ENCODE measurements around the gene C20orf204.

C20orf204 gene

DNA sequence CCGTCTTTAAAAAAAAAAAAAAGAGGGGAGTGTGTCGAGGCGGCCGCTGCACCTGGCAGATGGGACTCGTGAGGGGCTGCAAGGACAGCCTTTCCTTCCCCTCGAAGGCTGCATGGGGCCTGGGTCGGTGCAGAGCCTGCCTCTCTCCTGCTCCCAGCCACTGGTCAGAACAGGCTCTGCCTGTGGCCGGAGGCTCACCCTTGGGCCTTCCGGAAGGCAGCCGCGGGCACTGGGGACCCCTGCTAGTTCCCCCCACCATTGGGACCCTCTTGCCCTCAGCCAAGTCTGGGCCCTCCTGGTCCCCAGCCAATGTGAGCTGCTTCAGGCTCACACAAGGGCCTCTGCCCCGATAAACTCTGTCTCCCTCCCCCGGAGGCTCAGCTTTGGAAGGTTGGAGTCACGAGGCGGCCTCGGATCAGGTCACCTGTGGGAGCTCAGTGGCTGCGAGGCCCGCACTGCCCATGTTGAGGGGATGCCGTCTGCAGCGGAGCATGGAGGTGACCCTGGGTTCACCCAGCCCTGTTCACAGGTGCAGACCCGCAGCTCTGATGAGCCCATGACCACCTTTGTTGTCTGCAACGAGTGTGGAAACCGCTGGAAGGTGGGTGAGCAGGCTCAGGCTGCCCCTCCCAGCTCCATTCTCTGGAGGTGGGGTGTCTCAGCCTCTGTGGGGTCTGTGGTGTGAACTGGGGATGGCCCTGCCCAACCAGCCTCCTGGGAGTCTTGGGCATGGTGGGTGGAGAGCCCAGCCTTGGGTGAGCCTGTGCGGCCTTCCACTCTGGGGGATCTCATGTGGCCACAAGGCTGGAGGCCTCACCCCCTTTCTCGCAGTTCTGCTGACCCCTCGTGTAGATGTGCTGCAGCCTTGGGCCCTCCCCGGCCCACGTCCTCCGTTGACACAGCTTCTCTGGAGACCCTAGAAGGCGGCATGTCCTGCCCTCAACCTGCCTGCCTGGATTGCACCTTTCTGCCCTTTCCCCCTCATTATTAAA is 35.7 kb downstream of the C20orf204 start:
- DNase-seq (ENCODE audit: low read depth) = no peak

DNA sequence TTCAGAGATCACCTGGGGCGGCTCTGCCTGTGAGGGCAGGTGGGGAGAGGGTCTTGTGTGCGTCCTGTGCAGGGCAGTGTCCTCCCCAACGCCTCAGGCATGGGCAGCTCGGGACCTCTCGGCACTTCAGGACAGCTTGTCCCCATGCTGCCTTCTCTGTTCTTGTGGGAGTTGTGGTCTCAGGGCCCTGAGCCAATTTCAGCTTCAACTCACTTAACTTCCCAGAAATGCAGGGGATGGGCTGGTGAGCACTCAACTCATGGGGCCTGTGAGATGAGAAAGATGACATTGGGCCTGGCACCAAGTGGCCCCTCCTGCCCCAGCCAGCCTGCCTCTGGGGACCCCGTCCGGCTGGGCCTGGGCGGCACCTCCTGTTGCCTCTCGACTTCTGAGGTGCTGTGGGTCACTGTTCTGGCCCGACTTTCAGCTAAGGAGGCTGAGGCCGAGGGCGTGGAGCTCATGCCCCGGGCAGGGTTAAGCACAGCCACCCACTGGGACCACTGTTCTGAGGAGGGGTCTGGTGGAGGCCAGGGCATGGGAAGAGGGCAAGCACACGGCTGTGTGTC is 36.6 kb downstream of the C20orf204 start:
- DNase-seq (ENCODE audit: low read depth) = no peak

- DNase-seq (ENCODE audit: low read depth) = no peak
Measured at GRCh38 chr20:64073476-64074183, 37.6 kb downstream of the C20orf204 start.

GRCh38 chr20:64074184-64074789 is 38.3 kb downstream of the C20orf204 start:
- no peak for DNase-seq (ENCODE audit: low read depth)

DNA sequence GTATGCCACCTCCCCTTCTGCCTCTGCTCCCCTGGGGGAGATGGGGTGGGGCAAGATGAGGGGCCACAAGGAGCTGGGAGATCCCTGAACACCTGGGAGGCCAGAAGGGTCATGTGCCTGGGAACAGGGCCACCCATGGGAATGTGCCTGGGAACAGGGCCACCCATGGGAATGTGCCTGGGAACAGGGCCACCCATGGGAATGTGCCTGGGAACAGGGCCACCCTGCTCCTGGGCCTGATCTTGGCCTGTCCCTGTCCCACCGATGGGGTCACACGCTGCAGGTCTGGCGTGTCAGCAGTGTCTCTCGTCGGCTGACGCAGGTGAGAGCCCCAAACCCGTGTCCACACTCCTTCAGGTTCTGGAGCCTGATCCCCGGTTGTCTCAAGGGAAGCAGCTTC is 39.0 kb downstream of the C20orf204 start:
- no peak for DNase-seq (ENCODE audit: low read depth)

GRCh38 chr20:64075556-64075955 is 39.6 kb downstream of the C20orf204 start:
- DNase-seq (ENCODE audit: low read depth) = no peak

DNA sequence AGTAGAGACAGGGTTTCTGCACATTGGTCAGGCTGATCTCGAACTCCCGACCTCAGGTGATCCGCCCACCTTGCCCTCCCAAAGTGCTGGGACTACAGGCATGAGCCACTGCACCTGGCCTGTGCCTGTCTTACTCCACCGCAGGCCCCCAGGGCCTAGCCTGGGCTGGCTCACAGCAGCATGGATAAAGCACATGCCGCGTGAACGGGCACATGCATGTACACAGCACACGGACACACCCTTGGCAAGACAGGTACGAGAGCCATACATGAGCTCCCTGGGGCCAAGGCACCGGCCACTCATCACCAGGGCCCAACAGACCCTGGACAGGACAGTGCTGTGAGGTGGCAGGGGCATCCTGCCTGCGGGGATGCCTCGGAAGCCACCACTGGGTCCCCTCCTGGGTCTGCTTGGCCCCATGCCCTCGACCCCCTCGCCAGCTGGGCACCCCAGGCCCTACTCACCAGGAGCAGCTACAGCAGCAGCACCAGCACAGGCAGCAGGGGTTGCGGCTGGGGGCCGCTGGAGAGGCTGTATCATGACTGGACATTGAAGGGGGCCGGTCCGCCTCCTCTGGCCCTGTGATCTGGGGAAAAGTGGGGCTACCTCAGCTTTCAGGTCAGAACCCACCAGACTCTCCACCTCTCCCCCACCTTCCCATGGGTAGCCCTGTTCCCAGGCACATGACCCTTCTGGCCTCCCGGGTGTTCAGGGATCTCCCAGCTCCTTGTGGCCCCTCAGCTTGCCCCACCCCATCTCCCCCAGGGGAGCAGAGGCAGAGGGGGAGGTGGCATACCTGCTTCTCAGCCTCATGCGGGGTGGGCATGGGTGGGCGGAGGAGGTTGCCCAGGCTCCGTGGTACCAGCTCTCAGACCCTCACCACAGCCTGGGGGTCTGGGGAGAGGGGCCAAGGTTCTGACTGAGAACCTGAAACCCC is 40.3 kb downstream of the C20orf204 start:
- no peak for DNase-seq (ENCODE audit: low read depth)

DNA sequence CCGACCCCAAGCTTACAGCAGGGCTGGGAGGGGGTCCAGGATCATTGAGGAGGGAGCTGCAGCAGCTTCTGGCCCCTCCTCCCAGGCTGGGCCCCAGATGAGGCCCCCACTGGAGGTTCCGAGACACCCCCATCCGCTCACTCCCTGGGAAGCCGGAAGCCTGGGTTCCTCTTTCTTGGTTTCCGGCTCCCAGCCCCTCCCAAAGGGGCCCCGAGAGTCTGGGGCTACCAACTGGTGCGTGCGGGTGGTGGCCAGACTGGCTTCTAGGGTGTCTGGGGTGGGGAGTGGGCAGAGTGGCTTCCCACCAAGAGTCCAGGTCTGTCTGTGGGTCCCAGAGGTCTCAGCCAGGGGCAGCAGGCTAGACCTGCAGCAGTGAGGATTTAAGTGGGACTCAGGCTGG is 41.1 kb downstream of the C20orf204 start:
- DNase-seq (ENCODE audit: low read depth) = no peak

DNA sequence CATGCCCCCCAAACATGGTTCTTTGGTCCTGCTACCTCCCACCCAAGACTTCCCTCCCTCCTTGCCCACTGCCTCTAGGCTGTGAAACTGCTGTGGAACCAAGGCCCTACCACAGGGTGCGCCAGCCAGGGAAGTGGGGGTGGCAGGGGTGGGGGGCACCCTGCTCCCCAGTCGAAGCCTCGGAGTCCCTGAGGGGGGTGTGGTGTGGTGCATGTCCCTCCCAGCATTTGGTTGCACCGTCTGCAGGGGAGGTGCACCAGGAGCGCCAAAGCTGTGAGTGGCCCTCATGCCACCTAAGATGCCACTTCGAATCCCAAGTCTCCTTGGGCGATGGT is 41.5 kb downstream of the C20orf204 start:
- no peak for DNase-seq (ENCODE audit: low read depth)

- DNase-seq (ENCODE audit: low read depth) = no peak
Measured at GRCh38 chr20:64077876-64078551, 42.0 kb downstream of the C20orf204 start.

GRCh38 chr20:64078934-64079272 is 42.9 kb downstream of the C20orf204 start:
- no peak for DNase-seq (ENCODE audit: low read depth)

- DNase-seq (ENCODE audit: low read depth) = peak; percentile 18
Measured at GRCh38 chr20:64079273-64080012, 43.5 kb downstream of the C20orf204 start, which contains the start of gene RGS19. RGS19 (minus strand) TSS chr20:64079518; CDS start chr20:64076886, 2,632 bp downstream.

- no peak for DNase-seq (ENCODE audit: low read depth)
Measured at GRCh38 chr20:64080013-64080812, 44.2 kb downstream of the C20orf204 start, which contains the start of gene OPRL1. OPRL1 (plus strand) TSS chr20:64080082; CDS start chr20:64092721, 12,639 bp downstream.

- DNase-seq (ENCODE audit: low read depth) = no peak
Measured at GRCh38 chr20:64080813-64081623, 45.0 kb downstream of the C20orf204 start.

GRCh38 chr20:64081624-64081964 is 45.6 kb downstream of the C20orf204 start:
- DNase-seq (ENCODE audit: low read depth) = no peak

DNA sequence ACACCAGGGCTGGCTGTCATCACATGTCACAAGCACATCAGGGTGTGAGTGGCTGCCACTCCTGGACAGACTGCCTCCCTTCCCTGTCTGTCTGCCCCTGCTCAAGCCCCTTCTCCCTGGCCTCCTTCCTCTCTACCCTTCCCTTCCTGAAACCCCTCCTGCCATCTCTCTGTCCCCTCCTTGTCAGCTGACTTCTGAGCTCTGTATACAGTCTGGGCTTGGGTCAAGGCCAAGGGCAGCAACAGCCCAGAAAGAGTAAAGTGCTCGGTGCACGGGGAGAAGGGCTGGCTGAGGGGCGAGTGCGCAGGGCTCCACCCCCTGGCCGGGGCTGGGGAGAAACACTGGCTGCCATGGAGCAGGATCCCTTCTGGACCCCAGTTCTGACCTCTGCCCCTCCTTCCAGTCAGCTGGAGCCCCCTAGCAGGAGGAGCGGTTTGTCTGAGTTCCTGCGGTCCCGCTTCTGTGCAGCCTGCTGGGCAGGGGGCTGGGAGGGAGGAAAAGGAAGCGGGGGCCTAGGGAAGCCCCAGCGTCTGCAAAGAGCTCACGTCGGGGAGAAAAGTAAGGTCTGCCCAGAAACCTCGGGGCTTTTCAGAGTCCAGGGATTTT is 46.2 kb downstream of the C20orf204 start:
- no peak for DNase-seq (ENCODE audit: low read depth)

DNA sequence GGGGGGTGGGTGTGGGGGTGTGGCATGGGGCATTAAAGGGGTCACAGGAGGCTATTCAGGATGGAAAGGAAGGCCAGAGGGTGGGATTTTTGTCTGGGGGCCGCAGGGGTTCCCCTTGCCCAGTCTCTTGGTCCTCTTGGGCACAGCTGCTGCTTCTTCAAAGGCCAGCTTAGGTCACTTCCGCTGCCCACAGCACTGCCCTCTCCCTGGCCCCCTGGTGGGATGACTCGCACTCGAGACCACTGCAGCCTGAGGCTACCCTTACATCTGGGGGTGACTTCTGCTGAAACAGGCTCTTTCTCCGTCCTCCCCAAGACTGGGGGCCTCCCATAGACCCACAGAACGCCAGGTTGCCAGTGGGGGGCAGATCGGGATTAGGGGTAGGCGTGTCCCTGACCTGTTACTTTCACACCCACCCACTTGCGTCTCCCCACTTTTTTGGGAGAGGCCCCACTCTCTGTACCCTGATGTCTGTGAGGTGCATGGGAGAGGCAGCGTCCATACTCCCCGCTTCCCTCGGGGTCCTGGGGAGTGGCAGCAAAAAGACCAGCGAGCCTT is 46.9 kb downstream of the C20orf204 start:
- DNase-seq (ENCODE audit: low read depth) = no peak
